GM21381 (cell line): Measurements from ENCODE around the gene ERCC6L.
A peak's percentile ranks its signal among the peaks of the same experiment; 100 is the strongest.

Experiments used
- ATAC-seq: cut with Tn5 transposase; IDR thresholded peaks from one replicate; pipeline ENCODE4 v1.9.1; 2021; ENCODE audit warnings: mild to moderate bottlenecking, moderate library complexity; ENCODE audit not compliant: unreplicated experiment

Gene ERCC6L, protein sequence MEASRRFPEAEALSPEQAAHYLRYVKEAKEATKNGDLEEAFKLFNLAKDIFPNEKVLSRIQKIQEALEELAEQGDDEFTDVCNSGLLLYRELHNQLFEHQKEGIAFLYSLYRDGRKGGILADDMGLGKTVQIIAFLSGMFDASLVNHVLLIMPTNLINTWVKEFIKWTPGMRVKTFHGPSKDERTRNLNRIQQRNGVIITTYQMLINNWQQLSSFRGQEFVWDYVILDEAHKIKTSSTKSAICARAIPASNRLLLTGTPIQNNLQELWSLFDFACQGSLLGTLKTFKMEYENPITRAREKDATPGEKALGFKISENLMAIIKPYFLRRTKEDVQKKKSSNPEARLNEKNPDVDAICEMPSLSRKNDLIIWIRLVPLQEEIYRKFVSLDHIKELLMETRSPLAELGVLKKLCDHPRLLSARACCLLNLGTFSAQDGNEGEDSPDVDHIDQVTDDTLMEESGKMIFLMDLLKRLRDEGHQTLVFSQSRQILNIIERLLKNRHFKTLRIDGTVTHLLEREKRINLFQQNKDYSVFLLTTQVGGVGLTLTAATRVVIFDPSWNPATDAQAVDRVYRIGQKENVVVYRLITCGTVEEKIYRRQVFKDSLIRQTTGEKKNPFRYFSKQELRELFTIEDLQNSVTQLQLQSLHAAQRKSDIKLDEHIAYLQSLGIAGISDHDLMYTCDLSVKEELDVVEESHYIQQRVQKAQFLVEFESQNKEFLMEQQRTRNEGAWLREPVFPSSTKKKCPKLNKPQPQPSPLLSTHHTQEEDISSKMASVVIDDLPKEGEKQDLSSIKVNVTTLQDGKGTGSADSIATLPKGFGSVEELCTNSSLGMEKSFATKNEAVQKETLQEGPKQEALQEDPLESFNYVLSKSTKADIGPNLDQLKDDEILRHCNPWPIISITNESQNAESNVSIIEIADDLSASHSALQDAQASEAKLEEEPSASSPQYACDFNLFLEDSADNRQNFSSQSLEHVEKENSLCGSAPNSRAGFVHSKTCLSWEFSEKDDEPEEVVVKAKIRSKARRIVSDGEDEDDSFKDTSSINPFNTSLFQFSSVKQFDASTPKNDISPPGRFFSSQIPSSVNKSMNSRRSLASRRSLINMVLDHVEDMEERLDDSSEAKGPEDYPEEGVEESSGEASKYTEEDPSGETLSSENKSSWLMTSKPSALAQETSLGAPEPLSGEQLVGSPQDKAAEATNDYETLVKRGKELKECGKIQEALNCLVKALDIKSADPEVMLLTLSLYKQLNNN

DNA sequence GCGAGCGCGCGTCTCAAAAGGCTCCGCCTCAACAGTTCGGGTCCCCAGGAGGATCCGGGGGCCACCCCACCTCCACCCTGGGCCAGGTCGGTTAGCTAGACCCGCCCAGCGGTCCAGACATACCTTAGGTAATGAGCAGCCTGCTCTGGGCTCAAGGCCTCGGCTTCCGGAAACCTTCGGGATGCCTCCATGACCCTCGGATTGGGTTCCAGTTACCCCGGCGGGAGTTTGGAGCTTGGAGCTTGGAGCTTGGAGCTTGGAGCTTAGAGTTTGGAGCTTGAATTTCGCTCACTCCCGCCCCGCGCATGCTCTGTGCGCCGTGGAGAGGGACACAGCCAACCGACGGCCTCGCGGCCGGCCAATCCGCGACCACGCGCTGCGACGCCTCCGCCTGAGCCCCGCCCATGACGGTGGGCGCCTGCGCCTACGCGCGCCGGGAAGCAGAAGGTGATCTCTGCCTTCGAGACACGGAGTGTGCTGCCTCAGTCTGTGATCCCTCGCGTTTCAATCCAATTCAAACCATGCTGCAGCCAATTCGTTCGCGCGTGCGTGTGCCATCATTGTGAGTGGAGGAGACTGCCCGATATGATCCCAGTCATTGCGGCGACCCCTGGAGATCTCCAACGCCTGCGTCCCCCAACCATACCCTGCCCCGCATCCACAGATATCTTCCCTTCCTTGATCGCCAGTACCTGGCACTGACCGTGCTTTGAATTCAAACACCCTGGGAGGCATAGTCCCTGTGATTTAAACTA is at the start of gene ERCC6L:
Gene ERCC6L, minus strand, starts transcription at position 307 of the 755 bp plus-strand sequence. Its CDS starts 116 bp downstream, at position 191.
- ATAC-seq, result peak; percentile 99

DNA sequence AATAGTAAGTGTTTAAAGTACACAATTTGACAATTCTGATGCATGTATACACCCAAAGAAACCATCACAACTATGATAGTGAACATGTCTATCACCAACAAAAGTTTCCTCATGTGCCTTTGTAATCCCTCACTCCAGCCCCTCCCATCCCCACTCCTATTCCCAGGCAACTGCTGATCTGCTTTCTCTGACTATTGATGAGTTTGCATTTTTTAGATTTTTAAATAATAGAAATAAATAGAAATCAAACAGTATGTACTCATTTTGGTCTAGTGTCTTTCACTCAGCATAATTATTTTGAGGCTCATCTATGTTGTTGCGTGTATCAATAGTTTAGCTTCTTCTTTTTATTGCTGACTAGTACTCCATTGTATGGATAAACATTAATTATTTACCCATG is 43.5 kb upstream of the ERCC6L start:
- ATAC-seq, result no peak

DNA sequence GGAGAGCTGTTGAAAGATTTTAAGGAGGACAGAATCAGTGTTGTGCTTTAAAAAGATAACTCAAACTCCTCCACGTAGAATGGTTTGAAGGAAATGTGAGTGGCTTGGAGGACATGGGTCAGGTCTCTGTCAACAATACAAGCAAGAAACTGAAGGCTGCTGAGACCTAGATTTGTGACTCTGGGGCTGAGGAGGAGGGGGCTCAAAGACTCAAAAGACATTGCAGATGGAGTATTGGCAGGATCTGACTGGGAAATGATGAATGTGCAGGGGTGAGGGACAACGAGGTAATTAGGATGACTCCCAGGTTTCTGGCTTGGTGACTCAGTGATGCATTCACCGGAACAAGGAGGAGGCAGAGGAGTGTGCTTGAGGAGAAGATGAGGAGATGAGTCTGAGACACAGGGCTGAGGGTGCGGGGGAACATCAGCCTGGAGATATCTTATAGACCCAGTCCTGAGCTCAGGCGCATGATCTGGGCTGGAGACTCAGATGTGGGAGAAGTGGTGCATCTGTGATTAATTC is 41.6 kb upstream of the ERCC6L start:
- ATAC-seq, result no peak

DNA sequence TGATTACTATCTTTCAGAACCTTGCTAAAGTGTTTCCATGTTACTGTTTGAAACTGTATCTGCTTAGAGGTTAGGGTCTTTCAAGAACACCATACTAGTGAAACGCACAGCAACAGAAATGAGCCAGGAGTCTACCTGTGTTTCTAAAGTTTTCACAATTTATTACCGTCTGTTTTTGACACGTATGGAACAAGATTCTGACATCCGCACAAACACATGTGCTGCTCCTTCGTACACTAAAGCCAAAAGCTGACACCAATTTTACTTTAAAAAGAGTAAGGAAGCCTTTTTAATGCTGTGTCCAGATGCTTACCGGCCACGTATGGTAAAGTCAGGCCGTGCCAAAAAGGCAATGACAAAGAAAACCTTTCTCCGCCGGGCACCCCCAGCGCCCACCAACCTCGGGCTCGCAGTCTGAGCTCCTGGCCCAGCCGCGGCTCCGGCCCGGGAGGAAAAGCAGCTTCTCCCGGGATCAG is 37.7 kb upstream of the ERCC6L start:
- ATAC-seq, result peak; percentile 15

DNA sequence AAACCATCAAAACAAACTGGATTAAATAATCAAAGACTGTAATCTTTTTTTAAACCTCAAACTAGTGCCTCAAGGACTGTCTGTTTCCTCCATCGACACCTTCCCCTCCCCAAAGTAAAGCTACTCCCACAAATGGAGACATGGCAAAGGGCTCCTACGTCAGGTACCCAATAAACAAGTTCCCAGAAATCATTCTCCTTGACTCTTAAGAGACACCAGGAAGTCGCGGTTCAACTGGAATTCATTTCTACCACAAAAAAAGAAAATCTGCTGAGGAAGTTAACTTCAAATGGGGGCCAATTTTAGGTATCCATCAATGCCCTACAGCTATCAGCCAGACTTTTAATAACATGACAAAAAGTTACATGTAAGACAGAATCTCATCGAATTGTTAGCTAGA is 35.7 kb upstream of the ERCC6L start:
- no peak for ATAC-seq

DNA sequence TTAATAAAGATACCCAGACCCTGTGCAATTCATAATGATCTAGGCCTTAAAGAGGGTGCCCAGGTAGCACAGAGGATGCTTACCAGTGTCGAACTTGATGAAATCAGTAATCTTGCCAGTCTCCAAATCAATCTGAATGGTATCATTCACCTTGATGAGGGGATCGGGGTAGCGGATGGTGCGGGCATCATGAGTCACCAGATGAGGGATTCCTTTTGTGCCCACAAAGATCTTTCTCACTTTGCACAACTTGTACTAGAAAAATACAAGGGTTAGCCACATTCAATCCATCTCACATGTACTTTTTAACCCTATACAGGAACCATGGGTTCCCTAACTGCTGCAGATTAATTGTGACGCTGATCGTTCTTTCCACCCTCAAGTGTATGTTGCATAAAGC is 34.9 kb upstream of the ERCC6L start:
- no peak for ATAC-seq

DNA sequence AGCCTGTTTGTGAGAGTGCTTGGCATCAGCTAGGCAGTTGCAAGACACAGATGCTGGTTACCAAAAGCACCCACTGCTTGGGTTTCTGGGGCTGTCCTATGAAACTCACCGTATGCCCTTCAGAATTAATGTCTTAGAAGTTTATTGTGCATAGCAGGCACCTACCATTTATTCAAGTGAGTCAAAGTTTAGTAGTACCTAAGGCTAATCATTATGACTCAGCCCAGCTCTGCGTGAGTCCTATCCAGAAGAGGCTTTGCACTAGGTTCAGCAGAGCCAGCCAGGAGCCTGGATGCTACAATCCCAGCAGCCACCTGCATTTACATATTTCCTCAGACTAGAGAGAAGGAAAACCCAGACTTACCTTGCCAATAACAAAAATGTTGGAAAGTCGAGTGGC is 34.0 kb upstream of the ERCC6L start:
- no peak for ATAC-seq

DNA sequence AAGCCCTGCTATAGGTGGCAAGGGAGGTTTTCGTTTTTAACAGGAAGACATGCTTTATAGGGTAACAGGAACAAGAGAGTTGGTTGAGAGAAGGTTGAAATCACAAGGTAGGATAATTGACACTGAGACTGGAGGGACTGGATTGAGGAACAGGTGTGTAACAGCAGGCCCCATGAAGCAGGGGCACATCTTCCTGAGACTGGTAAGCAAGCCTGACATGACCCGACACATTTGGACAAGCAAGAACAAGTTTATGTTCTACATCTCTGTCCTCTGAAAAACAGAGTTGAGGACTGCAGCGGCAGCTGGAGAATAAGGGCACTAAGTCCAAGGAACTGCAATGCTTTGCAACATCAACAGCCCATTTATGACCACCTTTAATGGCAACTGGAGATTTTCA is 33.0 kb upstream of the ERCC6L start:
- no peak for ATAC-seq

DNA sequence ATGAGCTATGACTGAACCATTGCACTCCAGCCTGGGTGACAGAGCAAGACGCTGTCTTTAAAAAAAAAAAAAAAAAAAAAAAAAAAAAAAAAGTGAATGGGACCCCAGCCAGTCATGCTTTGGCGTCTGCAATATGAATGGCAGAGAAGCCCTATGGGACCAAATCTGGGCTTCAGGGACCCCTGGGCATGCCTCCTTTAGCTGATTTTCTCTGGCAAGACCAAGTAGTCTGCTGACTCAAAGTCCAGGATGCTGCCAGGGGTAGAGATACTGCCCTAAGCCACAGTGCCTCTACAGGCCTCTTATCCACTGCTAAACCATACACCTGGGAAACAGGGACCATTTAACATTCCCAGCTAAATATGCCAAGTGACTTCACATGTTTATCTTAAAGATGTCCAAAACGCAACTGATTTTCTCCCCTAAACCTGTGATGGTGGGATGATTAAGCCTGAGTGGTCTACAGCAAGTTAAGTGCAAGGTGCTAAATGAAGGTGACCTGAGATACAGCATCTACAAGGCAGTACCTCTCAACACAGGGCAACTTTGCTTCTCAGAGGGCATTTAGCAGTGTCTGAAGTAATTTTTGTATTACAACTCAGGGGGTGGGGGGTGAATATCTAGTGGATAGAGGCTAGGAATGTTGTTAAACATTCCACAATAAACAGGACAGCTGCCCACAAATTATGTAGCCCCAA is 32.4 kb upstream of the ERCC6L start:
- ATAC-seq, result no peak

DNA sequence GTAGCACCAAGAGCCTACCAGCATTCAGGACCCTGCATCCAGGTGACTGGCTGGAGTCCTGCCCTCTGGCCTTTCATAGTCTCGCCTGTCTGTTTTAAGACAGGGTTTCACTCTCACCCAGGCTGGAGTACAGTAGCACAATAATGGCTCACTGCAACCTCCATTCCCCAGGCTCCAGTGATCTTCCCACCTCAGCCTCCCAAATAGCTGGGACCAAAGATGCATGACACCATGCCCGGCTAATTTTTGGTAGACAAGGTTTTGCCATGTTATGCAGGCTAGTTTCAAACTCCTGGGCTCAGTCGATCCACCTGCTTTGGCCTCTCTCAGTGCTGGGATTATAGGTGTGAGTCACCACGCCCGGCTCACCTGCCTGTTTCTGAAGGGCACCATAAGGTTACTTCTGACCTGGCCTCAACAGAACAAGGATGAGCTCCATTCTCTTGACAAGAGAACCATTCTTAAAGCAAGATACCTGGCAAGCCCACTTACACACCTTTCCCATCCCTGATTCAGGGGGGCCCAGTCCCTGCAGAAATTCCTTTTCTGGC is 31.6 kb upstream of the ERCC6L start:
- ATAC-seq, result no peak

DNA sequence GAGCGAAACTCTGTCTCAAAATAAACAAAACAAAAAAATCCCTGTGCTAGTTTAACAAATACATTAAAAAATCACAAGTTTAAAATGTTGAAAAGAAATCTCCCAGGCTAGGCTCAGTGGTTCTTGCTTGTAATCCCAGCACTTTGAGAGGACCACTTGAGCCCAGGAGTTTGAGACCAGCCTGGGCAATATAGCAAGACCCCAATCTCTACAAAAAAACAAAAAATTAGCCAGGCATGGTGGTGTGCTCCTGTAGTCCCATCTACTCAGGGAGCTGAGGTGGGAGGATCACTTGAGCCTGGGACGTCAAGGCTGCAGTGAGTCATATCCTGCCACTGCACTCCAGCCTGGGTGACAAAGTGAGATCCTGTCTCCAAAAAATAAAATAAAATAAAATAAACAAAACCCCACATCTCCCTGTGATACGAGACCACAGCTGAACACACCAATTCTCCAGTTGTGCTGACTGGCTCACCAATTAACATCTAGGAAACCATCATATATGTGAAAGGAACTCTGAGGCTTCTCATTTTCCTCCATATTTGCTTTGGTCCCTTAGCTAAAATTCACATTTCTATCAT is 30.9 kb upstream of the ERCC6L start:
- no peak for ATAC-seq

DNA sequence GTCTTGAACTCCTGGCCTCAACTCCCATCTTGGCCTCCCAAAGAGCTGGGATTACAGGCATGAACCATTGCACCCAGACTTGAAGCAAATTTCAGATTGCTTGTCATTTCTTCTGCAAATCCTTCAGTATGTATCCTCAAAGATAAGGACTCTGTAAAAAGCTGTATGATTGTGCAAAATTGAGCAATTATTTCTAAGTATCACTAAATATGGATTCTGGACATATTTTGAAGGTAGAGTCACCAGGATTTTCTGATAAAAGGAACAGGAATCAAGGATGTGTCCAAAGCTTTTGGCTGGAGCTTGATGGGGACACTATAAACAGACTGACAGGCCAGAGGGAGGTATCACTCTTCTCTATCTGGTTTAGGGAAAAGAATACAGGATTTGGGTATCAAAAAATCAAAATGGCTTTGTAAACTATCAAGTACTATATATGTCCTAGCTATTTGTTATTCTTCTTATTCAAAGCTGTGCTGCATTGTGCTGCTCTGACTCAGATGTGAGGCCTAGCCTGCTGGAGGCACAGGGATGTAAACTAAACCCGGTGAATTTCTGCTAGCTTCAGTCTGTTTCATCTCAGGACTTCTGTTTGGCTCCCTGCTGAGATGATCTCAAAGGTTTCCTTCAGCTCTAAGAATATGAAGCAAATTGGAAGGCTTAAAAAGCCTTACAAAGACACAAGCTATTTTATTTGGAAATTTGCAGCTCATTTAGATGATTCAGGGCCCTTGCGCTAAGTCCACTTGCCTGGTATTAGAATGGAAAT is 30.0 kb upstream of the ERCC6L start:
- ATAC-seq, result no peak

DNA sequence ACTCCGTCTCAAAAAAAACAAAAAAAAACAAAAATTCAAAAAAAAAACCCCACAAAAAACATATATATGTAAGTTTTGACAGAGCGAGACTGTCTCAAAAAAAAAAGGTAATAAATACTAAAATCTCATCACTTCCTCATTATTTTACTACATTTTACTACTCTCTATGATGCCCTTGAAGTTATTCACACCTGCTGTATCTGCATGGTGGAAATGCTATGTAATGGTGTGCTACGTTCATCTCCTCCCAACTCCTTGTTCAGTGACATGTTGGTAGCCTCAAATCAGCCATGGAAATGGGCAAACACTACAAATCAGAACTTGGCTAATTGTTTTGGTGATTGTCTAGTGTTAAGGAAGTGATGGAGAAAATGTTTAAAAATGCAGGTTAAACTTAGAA is 26.4 kb upstream of the ERCC6L start:
- no peak for ATAC-seq

DNA sequence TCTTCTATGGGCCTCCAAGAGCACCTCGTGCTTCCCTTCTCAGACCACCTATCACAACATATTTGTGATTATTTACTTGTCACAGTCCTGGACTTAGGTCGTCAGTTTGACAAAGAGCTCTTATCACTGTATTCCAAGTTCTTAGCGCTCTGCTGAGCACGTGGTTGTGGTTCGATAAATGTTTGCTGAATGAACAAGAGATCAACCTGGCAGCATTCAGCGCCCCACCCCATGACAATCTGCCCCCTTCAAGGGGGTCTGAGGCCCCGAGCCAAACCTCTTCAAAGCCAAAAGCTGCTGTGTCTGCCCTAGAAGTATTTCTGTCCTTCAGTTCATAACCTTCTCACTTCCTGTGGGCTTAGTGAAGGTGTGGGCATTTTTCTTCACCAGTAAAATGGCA is 23.2 kb upstream of the ERCC6L start:
- ATAC-seq, result no peak

DNA sequence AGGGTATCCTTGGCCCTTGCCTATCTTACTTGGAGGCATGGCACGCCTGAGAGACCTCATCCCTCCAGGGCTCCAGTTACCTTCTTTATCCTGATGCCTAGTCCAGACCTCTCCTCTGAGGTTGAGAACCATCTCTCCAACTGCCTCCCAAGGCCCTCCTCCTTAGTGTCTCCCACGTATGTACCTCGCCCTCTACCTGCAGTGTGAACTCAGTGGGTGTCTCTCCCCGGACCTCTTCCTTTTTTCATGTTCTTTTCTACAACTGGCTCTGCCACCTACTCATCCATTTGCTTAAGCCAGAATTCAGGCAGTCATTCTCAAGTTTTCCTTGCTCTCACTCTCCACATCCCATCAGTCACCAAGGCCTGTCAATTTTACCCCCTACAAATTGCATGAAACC is 21.6 kb upstream of the ERCC6L start:
- no peak for ATAC-seq

DNA sequence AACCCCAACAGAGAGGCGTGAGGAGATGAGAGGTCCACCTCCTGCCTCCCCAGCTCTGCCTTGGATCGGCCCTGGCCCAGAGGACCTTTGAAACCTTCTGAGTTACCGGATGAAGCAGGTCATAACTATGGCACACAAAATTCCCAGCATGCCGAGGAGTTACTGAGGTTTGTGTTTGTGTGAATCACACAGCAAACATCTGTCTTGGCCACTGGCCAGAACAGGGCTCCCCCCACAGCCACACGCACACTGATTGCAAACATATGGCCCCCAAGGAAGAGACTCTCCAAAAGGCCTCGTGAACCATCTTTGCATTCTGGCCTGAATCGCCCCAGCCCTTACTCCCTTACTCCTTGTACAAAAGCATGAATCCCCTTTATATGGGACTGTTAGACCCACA is 19.3 kb upstream of the ERCC6L start:
- no peak for ATAC-seq

DNA sequence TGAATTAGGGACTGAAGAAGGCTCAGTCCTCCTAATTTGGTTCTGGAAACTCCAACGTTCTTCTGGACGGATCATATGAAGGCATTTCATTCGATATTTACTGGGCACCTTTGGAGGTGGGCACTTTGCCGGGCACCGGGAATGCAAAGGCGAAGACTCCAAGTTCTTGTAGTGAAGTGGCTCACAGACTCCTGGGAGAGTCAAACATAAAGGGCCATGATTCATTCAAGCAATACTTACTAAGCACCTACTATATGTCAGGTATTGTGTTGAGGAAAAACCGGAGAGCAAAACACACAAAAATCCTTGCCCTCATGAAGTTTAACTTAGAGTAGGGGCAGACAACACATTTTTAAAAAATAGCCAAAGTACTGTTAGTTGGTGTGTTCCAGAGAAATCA is 17.0 kb upstream of the ERCC6L start:
- no peak for ATAC-seq

DNA sequence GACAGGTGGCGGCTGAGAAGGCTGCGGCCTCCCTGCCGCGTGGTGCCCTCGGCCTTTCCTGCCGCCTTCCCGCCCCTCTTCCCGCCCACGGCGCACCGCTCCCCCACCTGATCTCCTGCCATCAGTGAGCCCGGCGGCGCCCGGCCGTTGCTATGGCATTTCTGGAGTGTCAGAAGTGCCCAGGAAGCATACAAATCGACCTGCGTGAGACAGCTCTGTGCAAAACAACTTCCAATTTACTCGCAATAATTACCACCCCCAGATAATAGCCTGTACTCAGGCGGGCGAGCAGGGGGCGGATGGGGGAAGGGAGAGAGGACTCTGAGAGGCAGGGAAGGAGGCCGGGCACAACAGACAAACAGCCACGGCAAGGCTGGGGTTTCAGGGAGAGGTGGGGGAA is 16.6 kb upstream of the ERCC6L start:
- no peak for ATAC-seq
